ENCODE results near the gene DUSP2. TPM values are rescaled to one million over a fixed set of nuclear protein-coding genes. Genes with fewer than 3 reads are reported as not detected.

The DUSP2 gene
- total RNA-seq, 2 donors from 2014 or later = 6.0 to 9.2 TPM

GRCh38 chr2:96135171-96135570, 10.1 kb downstream of the DUSP2 start:
- Histone ChIP-seq H3K4me1 (peaks cover 9% of the 10 kb centered on the region), H3K4me3 (no peak overlapping the region), H3K36me3 (replicated peaks in 1 of 2; ENCODE audit: insufficient read depth in 1 of 2, low read depth in 2 of 2) (no peaks in the 10 kb centered on the region), H3K27me3 (no peaks in the 10 kb centered on the region), H3K9me3 (no peaks in the 10 kb centered on the region), H3K27ac (no peak overlapping the region)
- DNase-seq (no peak), ATAC-seq (no peak)
- 71 to 78% methylated on average over 9 of the region's 9 CpGs for WGBS, 2 donors
- intact Hi-C loops (cut with DNase I) = no loop called here
- TF ChIP-seq CTCF (IDR thresholded peaks at IDR 0.05) (no peak), POLR2A (IDR thresholded peaks at IDR 0.05) (no peak)

GRCh38 chr2:96134421-96134820, 10.8 kb downstream of the DUSP2 start:
- WGBS, 2 donors = 70 to 75% methylated on average over 7 to 11 of the region's 11 CpGs
- TF ChIP-seq POLR2A (IDR thresholded peaks at IDR 0.05) (no peak), CTCF (IDR thresholded peaks at IDR 0.05) (no peak)
- Histone ChIP-seq H3K4me1 (peaks cover 9% of the 10 kb centered on the region), H3K4me3 (no peak overlapping the region), H3K27me3 (no peaks in the 10 kb centered on the region), H3K36me3 (replicated peaks in 1 of 2; ENCODE audit: insufficient read depth in 1 of 2, low read depth in 2 of 2) (no peaks in the 10 kb centered on the region), H3K27ac (no peak overlapping the region), H3K9me3 (no peaks in the 10 kb centered on the region)
- ATAC-seq (no peak), DNase-seq (no peak)
- intact Hi-C loops (cut with DNase I) = no loop called here

DNA sequence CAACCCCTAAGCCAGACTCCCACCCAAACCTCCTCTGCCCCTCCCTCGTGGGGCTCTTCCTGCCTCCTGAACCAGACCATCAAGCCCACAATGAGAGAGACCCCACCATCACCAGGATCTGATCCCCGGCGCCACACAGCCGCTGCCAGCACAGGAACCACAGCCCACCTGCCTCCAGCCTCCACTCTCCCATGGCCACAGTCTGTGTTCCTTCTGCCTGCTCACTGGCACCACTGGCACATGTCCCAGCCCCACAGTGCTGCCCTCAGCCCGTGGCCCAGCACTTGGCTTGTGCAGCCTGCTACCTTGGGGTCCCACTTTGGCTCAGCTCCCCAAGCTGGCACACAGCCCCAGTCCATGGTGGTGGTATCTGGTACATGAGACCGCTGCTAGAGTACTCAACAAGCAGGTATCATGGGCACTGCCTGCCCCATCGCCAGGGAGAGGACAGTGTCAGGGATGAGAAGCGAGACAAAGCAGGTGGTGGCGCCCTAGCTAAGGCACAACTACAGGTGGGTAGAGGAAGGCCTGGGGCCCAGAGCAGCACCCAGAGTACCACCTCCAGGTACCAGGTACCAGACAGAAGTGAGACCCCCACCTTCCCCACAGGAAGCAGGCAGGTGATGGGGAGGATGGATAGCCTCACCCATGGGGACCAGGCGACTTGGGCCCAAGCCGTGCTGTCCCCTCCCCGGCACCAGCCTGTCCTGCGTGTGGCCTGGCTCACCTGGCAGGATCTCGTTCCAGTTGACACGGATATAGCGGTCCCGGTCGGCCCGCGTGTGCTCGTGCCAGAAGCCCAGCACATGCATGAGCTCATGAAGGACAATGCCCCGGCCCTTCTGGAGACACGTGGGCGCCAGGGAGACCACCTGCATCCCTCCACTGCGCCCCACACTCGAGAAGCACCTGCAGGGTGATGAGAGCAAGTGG, 13.2 kb downstream of the DUSP2 start:
- H3K36me3 ChIP-seq (replicated peaks in 1 of 2; ENCODE audit: insufficient read depth in 1 of 2, low read depth in 2 of 2) = no peaks in the 10 kb centered on the region
- WGBS, 2 donors = 90 to 91% methylated on average over 21 to 26 of the region's 26 CpGs
- H3K27me3 ChIP-seq = no peaks in the 10 kb centered on the region
- TF ChIP-seq POLR2A (IDR thresholded peaks at IDR 0.05) = no peak
- no peak for TF ChIP-seq CTCF (IDR thresholded peaks at IDR 0.05)
- intact Hi-C loops (cut with DNase I) = no loop called here
- DNase-seq (no peak), ATAC-seq (no peak)
- no peak overlapping the region for H3K27ac ChIP-seq
- no peaks in the 10 kb centered on the region for H3K4me1 ChIP-seq
- H3K4me3 ChIP-seq = no peak overlapping the region
- no peaks in the 10 kb centered on the region for H3K9me3 ChIP-seq

- intact Hi-C loops (cut with DNase I) = no loop called here
- Histone ChIP-seq H3K4me1 (no peaks in the 10 kb centered on the region), H3K27ac (no peak overlapping the region), H3K36me3 (replicated peaks in 1 of 2; ENCODE audit: insufficient read depth in 1 of 2, low read depth in 2 of 2) (no peaks in the 10 kb centered on the region), H3K4me3 (no peak overlapping the region), H3K9me3 (no peaks in the 10 kb centered on the region), H3K27me3 (no peaks in the 10 kb centered on the region)
- ATAC-seq (no peak), DNase-seq (no peak)
- 71 to 74% methylated on average over 10 of the region's 10 CpGs for WGBS, 2 donors
- TF ChIP-seq POLR2A (IDR thresholded peaks at IDR 0.05) (no peak), CTCF (IDR thresholded peaks at IDR 0.05) (no peak)
These were observed 14.0 kb downstream of the DUSP2 start for GRCh38 chr2:96131152-96131812.

Measured in body of pancreas (tissue), 4 donors.